ENCODE data around the gene ENHO.

DNA sequence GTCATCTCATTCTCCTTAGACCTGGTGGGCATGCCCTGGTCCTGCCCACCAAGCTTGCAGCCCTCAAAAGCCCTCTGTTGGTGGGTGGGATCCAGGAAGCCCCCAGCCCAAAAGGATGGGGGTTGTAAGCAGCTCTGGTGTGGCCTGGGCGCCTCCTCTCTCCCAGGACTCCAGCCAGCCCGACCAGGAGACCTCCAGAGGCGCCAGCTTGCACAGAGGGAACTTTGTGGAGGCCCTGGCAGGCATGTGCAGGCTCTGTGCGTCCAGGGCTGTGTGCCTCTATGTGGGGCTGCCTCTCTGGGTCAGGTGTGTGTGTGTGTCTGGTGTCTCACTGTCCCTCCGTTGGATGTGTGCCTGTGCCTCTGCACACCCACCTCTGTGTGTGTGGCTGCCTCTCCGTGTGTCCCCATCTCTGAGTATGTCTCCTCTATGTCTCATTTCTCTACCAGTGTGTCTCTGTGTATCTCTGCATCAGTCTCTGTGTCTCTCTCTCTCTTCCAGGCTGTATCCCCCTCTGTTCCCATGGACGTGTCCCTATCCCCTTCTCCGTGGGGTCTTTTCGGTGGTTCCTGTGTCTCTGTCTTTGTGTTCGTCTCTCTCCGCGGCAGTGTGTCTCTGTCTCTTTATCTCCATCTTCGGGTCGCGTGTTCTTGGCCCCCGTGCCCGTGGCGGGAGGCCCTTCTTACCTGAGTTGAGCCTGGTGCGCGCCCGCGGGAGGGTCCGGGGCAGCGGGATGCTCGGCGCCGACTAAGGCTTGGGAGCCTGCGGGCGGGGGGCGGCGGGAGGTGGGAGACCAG, 501 bp downstream of the ENHO start:
- TF ChIP-seq, protein P1, sequence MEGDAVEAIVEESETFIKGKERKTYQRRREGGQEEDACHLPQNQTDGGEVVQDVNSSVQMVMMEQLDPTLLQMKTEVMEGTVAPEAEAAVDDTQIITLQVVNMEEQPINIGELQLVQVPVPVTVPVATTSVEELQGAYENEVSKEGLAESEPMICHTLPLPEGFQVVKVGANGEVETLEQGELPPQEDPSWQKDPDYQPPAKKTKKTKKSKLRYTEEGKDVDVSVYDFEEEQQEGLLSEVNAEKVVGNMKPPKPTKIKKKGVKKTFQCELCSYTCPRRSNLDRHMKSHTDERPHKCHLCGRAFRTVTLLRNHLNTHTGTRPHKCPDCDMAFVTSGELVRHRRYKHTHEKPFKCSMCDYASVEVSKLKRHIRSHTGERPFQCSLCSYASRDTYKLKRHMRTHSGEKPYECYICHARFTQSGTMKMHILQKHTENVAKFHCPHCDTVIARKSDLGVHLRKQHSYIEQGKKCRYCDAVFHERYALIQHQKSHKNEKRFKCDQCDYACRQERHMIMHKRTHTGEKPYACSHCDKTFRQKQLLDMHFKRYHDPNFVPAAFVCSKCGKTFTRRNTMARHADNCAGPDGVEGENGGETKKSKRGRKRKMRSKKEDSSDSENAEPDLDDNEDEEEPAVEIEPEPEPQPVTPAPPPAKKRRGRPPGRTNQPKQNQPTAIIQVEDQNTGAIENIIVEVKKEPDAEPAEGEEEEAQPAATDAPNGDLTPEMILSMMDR (IDR thresholded peaks at IDR 0.05; ENCODE audit: poor library complexity), result no peak
- TF ChIP-seq EZH2 (IDR thresholded peaks at IDR 0.05; ENCODE audit: borderline replicate concordance) (no peak), EZH2phosphoT487 (IDR thresholded peaks at IDR 0.05; ENCODE audit: low read depth, severe bottlenecking, unreplicated experiment) (no peak)
